ENCODE data around the gene TRABD2B.

Gene TRABD2B

GRCh38 chr1:47724432-47724999 is 272.7 kb downstream of the TRABD2B start:
- Histone ChIP-seq H3K9me3 (ENCODE audit: control insufficient read depth, insufficient read depth, low read depth, low read length) (no peaks in the 10 kb centered on the region), H3K27ac (ENCODE audit: extremely low read depth, low read depth, low read length) (no peak overlapping the region), H3K4me3 (ENCODE audit: low read depth, low read length) (no peak overlapping the region), H3K36me3 (ENCODE audit: control insufficient read depth in 2 of 2, insufficient read depth in 1 of 2, low read length in 2 of 2) (no peaks in the 10 kb centered on the region), H3K4me1 (ENCODE audit: control insufficient read depth, insufficient read depth, low read length) (0 out of 2 replicates have a peak, but pooled peaks cover 5% of the 10 kb centered on the region)
- ChIA-PET CTCF (interaction anchor here (0.6 to 2.2 kb wide), 3 partner anchors 11 to 412 kb away, joined by 3 to 10 read pairs (median 5); partner anchors contain the start of gene FOXD2), POLR2A (no interaction called here)
- TF ChIP-seq IKZF3 (tag by site-specific recombination; IDR thresholded peaks at IDR 0.05) (no peak), OVOL3 (tag by site-specific recombination; IDR thresholded peaks at IDR 0.05) (no peak), ZSCAN16 (tag by site-specific recombination; IDR thresholded peaks at IDR 0.05) (no peak), ZNF157 (tag by site-specific recombination; IDR thresholded peaks at IDR 0.05) (peak; percentile 48; the same call in 1 of the 2 replicates)

- H3K27ac ChIP-seq (ENCODE audit: extremely low read depth, low read depth, low read length), result no peak overlapping the region
- POLR2A ChIA-PET, result no interaction called here
- TF ChIP-seq ZNF292 (tag by site-specific recombination; IDR thresholded peaks at IDR 0.05; ENCODE audit: borderline replicate concordance, low read depth) (no peak), ZNF148 (tag by site-specific recombination; IDR thresholded peaks at IDR 0.05; ENCODE audit: borderline replicate concordance) (no peak), OVOL3 (tag by site-specific recombination; IDR thresholded peaks at IDR 0.05) (no peak), ZNF621 (tag by site-specific recombination; IDR thresholded peaks at IDR 0.05) (no peak), ZNF560 (tag by site-specific recombination; IDR thresholded peaks at IDR 0.05; ENCODE audit: borderline replicate concordance) (no peak), ZNF398 (tag by site-specific recombination; IDR thresholded peaks at IDR 0.05) (no peak), ZNF138 (tag by site-specific recombination; IDR thresholded peaks at IDR 0.05; ENCODE audit: borderline replicate concordance) (no peak), ZNF112 (tag by site-specific recombination; IDR thresholded peaks at IDR 0.05) (no peak), TCF7L2 (IDR thresholded peaks at IDR 0.05; ENCODE audit: borderline replicate concordance, low read depth, low read length) (no peak), ZNF26 (tag by site-specific recombination; IDR thresholded peaks at IDR 0.05) (no peak), ZNF202 (tag by site-specific recombination; IDR thresholded peaks at IDR 0.05; ENCODE audit: borderline replicate concordance) (no peak), RBAK (tag by site-specific recombination; IDR thresholded peaks at IDR 0.05) (no peak)
- 0 out of 2 replicates have a peak, but pooled peaks cover 5% of the 10 kb centered on the region for H3K4me1 ChIP-seq (ENCODE audit: control insufficient read depth, insufficient read depth, low read length)
- CTCF ChIA-PET, result interaction anchor here (0.7 to 2.2 kb wide), 4 partner anchors 286 to 336 kb away, joined by 3 to 10 read pairs (median 6); partner anchors contain the start of gene FOXD2
- H3K9me3 ChIP-seq (ENCODE audit: control insufficient read depth, insufficient read depth, low read depth, low read length), result no peaks in the 10 kb centered on the region
- no peak overlapping the region for H3K4me3 ChIP-seq (ENCODE audit: low read depth, low read length)
- H3K36me3 ChIP-seq (ENCODE audit: control insufficient read depth in 2 of 2, insufficient read depth in 1 of 2, low read length in 2 of 2), result no peaks in the 10 kb centered on the region
These were observed 274.1 kb downstream of the TRABD2B start for GRCh38 chr1:47722909-47723580.
